Measurements from ENCODE around the gene TBXAS1.

The TBXAS1 gene

DNA sequence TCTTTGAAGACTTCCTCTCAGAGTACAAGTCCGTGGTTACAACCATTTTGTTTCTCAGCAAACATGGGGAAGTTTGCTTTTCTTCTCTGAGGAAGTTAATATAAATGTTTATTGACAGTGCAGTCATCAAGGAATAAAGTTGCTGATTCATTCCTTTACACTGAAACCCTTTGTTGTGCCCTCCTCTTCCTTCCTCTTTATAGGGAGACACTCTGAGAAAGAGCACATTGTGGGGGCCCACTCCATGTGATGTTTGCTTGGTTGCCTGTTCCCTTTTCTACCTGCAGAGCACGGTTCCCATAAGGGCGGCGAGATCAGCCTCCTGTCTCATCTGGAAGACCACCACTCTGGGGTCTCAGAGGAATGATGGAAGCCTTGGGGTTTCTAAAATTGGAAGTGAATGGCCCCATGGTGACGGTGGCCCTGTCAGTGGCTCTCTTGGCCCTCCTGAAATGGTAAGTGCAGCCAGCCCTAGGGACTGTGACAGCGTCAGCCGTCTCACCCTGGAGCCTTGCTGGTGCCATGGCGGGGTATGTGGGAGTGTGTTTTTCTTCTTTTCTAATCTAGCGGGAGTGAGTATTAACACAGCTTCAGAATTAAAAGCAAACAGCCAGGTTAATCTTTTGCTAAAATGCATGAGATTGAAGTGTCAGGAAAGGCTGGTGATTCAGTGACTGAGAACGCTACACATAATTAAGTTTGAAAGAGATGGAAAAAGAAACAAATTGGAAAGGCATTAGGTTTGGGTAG is at the start of gene TBXAS1:
TBXAS1 (plus strand) TSS at position 240 of the 750 bp plus-strand sequence; CDS start at position 367, 127 bp downstream.
- peak; percentile 13 to 26 for DNase-seq

DNA sequence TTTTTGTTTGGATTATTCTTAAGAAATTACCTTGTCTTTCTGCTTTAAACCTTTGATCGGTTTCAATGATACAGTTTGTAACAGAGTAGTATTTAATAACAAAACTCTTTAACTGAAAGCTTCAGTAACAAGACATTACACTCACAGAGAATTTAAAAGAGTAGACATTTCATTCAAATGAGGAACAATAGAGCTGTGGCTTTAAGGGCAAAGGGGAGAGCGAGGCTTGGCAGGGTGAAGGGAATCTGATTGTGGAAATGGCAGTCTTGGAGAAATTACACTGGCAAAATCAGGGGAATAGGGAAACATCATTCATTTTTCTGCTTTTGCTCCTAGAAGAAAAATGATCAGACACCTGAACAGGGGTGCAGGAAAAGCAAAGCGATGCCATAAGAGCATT is 46.1 kb upstream of the TBXAS1 start:
- DNase-seq, result no peak

DNA sequence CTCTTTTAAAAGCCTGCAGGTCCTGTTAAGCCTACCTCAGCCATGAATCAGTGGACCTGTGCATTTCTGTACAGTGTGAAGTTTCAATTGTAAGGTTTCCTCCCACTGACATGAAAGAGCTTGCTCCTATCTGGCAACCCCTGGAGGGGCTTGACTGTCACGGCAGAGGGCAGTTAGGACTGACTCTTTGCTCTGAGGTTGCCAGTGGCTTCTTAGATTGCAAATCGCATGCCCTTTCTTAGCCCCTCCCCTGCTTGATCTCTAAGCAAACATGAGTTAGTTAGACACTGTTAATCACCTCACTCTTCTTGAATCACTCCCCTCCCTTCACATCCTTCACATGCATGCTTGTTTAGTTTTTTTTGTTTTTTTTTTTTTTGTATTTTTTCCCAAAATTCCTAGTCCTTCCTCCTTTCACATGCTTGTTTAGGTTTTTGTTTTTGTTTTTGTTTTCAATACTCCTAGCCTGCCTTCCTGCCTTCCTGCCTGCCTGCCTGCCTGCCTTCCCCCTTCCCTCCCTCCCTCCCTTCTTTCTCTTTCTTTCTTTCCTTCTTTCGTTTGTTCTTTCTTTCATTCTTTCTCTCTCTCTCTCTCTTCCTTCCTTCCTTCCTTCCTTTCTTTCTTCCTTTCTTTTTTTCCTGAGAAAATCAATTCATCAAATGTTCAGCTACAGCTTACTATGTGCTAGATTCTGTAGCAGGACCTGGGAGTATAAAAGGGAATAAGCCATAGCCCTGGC is 45.2 kb upstream of the TBXAS1 start:
- no peak for DNase-seq

DNA sequence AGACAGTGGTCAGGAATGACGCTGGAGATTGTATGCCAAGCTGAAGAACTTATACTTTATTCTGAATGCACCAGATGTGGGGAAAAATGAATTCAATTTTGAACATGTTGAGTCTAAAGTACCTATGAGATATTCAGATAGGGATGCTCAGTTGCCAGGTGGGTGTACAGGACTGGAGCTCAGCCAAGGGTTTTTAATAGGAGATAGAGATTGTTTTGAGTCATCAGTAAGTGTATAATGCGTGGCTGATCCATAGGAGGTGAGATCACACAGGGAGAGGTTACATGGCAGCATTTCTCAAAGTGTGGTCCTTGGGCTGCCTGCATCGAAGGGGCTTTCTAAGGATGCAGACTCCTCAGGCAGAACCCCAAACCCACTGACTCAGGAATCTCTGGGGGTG is 44.4 kb upstream of the TBXAS1 start:
- DNase-seq, result no peak

DNA sequence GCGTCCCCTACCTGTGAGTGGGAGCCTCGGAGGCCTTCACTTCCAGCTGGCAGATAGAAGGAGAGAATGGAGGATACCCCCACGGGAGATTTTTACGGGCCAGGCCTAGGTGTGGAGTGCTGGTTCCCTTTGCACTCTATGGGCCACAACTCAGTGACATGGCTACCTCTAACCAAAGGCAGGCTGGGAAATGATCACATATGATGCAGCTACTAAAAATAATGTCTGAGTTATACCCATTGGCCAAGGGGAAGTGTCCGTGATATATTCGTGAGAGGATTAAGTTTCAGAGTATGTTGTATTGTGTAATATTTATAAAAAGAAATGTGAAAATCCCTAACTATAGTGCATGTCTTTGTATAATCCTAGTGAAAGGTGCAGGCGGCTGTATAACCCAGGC is 37.7 kb upstream of the TBXAS1 start:
- DNase-seq, result no peak

DNA sequence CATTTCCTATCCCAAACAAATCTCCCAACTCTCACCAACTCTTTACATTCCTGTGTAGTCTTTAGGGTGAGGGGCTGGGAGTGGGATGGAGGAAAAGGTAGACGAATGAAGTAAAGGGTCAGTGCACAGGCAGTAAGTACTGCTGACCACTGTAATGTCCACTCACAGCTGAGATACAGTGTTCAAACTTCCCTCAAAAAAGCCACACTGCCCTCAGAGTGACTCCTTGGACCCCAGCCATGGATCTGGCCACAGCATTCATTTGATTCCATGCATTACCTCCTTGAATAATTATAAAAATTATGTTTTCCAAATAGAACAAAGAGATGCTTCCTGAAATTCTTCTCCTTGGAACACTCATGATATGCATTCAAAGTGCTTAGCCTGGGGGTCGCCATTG is 31.5 kb upstream of the TBXAS1 start:
- no peak for DNase-seq

DNA sequence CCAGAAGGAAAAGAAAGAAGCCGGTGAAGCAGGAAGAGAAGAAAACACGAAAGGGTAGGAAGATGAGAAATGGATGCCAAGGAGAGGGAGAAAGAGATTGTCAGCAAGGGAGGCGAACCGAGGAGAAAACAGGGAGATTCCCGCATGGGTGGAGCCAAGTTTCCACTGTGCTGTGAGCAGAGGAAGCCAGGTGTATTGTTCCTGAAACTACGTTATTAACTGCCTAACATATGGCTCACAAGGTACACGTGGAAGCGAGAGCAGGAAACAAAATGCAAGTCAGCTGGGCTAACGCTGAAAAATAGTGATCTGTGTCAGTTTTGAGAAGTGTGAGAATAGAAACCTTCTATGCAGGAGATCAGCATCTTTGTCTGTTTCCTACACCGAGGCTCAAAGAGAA is 30.8 kb upstream of the TBXAS1 start:
- DNase-seq, result no peak

DNA sequence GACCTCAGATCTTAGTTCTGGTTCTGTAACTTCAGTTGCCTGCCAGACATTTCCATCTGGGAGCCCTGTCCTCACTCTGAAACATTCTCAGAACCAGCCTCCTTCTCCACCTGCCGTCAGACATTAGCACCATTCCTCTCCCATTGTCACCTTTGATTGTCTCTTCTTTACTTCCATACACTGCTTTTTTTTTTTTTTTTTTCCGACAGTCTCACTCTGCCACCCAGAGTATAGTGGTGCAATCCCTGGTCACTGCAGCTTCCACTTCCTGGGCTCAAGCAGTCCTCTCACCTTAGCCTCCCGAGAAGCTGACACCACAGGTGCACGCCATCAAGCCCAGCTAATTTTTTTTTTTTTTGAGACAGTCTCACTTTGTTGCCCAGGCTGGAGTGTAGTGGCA is 30.2 kb upstream of the TBXAS1 start:
- no peak for DNase-seq

DNA sequence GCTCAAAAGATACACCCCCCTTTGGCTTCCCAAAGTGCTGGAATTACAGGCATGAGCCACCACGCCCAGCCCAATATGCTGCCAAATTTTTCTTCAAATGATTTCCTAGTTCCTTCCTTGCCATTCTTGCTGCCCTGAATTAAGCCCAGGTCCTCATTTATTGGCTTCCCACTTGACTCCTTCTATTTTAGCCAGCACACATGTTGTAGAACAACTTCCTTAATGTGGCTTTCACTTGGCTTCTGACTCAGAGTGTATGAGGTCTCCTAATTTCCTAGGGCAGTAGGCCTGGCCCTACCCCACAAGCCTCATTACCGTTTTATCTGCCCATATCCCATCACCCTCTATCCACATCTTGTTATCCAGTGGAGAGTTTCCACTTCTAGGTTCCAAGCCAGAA is 29.5 kb upstream of the TBXAS1 start:
- no peak for DNase-seq

DNA sequence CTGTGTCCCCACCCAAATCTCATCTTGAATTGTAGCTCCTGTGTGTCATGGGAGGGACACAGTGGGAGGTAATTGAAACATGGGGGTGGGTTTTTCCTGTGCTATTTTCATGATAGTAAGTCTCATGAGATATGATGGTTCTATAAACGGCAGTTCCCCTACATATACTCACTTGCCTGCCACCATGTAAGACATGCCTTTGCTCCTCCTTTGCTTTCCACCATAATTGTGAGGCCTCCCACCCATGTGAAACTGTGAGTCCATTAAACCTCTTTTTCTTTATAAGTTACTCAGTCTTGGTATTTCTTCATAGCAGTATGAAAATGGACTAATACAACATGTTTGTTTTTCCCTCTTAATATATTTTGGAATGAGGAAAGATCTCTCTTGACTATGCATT is 24.5 kb upstream of the TBXAS1 start:
- no peak for DNase-seq

DNA sequence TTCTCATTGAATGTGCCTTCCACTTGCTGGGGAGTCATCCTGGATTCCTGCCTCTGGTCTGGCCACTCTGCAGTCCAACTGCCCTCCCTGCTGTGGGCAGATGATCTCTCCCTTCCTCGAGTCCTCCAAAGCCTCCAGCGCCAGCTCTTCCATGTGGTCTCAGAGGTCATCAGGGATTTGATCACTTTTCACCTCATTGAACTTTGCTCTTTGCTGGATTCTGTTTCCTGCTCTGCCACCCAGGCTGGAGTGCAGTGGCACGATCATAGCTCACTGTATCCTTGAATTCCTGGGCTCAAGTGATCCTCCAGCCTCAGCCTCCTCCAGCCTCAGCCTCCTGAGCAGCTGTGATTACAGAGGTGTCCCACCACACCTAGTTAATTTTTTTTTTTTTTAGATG is 22.1 kb upstream of the TBXAS1 start:
- no peak for DNase-seq

DNA sequence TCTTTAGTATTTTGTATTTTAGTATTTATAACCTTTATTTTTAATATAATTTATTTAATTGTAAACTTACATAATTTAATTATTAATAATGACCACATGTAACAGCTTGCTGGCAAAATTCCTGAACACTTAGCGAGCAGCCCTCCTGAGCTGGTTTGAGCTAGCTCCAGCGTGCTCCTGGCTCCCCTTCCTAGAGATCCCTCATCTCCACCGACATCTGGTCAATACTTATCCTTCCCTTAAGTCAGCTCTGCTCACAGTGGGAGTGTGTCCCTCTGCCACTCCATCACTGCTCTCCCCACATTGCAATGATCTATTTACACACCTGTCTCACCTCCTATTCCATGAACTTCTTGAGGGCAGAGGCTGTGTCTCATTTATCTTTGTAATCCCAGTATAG is 20.6 kb upstream of the TBXAS1 start:
- no peak for DNase-seq

DNA sequence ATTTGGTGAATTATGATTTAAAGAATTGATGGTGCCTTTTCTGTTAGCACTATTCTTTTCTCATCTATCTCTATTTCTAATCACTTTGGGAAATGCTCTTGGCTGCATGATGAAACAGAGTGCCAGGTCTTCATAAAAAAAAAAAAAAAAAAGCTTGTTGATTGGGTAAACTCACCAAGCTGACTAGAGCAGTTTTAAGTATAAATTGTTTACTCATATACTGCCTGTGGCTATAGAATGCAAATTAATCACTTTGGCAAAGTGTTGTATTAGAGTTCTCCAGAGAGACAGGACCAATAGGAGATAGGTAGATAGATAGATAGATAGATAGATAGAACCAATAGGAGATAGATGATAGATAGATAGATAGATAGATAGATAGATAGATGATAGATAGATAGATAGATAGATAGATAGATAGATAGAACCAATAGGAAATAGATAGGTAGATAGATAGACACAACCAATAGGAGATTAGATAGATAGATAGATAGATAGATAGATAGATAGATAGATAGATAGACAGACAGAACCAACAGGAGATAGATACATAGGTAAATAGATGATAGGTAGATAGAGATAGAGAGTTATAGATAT is 20.1 kb upstream of the TBXAS1 start:
- no peak for DNase-seq

DNA sequence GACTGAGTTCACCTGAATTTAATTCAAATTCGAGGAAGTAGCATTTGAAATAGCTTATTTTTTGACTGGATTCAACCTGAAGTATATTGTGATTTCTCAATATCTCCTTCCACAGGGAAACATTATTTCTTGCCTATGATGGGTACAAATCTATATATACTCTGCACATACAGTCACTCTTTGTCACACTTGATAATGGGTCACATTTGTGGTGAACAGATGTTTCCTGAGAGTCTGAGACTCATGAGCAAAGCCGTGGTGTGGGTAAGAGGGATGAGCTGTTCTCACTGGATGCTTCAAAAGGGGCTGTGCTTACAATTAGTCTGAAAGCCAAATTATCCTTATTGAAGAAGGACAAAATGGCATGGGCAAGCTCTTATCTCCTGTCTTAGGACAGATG is 18.0 kb upstream of the TBXAS1 start:
- DNase-seq, result no peak

DNA sequence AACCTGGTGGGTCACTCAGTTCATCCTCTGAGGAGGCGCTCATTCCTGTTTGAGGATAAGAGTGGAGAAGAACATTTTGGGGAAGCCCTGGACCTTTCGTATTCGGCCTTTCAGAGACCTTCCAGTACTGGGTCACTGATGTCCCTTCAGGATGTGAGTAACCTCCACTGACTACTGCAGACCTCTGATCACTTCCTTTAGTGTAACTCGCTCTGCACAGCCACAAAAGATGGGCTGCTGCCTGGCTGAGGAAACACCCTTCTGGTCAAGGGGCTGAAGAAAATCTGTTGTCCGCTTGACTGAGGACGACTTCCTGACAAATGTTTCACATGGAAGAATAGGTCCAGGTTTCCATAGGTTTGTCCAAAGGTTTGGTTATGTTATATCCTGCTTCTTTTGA is 15.9 kb upstream of the TBXAS1 start:
- no peak for DNase-seq

DNA sequence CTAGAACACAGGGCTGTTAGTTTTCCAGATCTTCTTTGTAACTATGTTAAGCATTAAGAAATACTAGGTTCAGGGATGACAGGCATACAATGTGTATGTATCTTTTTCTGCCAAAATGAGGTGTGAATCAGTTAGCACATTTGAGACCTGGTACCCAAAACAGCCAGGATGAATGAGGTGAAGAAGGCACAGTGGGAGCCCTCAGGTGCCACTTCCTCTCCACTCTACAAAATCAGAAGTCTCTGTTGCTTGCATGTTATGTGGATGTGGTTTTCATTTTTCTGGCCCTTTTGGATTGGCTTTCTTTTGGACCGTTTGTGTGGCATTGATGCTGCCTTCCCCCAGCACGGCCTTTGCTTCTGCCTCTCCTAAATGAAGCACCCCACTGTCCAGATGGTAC is 15.4 kb upstream of the TBXAS1 start:
- DNase-seq, result no peak

DNA sequence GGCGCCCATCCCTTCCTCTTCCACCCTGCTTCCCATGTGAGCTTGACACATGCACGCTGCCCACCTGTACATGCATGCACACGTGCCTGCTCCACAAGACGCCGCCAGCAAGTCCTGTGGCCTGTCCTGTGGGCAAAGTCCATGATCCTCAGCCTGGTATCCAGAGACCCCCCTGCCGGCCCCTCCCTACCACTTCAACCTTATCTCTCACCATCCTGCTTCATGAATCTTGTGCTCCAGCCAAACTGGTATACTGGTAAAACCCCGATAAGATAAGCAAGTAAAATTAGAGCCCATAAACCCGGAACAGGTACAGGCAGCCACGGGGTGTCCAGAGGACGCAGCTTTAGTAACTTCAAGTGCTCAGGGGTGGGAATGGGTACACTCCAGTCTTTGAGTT is 11.8 kb upstream of the TBXAS1 start:
- no peak for DNase-seq

DNA sequence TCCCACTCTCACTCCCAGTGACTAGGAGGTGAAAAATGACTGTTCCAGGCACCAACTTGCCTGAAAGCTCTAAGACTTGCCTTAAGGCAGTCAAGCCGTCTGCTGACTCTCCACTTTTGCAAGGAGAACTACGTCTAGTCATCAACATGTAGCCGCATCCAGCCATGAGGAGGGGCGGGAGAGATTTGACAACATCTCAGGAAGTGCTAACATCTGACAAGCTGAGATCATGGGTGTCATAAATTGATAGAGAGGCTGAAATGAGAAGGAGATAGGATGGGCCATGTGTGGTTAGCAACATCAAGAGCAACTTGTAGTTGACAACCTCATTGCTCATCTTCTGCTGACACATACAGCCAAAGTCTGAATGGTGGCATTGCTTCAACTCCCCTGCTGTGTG is 9.0 kb upstream of the TBXAS1 start:
- DNase-seq, result no peak

DNA sequence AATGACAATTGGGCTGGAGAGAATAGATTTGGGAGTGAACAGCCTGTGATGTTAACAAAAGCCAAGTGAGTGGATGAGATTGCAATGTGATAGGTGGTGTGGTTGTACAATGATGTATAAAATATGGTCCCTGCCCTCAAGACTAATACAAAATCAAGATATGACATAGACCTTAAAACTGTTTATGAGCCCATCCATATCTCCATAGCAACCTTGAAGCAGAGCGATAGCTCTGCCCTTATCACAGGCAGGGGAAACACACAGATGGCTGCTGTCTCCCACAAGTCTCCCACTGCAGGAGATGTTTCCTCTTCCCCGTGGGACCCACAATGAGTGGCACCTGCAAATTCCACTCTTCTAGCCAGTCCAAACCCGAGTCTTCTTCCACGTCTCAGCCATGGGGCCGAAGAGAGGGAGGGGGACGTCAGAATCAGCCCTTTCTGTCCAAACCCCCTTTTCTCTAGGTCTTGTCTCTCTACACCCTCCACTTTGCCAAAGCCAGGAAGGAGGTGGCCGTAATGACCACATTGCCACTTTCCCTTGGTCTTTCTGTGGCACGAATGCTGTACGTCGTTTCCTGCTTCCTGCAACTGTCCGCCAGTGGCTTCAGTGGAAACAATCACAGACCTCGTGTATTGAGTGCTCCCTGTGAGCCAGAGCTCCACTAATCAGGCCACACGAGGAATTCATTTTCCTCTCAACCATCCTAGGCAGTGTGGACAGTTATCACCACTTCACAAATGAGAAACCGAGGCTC is 7.5 kb upstream of the TBXAS1 start:
- DNase-seq, result no peak

DNA sequence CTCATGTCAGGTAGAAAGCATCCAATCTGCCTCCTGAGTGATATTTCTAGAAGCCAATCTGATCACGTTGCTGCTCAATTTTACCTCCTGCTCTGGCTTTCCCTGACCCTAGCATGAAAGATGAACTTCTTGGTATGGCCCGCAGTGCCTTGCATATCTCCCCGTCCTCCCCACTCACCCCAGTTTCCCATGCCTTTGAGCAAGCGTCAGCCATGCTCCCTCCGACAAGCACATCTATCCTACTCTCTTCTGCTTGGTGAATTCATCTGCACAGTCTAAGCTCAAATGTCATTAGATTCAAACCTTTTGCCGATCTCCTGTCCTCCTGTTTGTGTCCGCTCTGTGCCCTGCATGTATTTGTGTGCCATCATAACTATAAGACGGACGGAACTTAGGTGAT is 6.2 kb upstream of the TBXAS1 start:
- no peak for DNase-seq

DNA sequence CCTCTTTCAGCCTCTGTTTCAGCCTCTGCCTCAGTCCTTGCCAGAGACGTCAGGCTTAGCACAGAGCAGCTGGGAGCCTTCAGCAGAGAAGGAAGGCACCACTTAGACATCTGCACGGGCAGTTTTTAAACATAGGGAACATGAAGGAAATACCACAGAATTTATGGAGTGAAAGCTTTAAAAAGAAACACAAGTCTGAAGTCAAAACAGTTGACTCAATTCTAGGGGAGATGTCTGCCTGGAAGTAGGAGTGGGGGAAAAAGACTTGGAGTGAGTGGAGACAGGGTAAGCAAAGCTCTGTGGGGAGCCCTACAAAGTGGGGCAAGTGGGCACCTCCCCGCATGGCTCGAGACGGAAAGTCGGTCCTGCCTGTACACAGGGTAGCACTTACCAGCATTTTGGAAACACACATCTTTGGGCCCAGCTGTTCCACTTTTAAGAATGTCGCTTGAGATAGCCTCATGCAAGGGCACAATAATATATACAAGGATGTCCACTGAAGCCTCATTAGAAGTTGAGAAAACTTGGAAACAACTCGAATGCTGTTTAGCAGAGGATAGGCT is 5.0 kb upstream of the TBXAS1 start:
- DNase-seq, result no peak

DNA sequence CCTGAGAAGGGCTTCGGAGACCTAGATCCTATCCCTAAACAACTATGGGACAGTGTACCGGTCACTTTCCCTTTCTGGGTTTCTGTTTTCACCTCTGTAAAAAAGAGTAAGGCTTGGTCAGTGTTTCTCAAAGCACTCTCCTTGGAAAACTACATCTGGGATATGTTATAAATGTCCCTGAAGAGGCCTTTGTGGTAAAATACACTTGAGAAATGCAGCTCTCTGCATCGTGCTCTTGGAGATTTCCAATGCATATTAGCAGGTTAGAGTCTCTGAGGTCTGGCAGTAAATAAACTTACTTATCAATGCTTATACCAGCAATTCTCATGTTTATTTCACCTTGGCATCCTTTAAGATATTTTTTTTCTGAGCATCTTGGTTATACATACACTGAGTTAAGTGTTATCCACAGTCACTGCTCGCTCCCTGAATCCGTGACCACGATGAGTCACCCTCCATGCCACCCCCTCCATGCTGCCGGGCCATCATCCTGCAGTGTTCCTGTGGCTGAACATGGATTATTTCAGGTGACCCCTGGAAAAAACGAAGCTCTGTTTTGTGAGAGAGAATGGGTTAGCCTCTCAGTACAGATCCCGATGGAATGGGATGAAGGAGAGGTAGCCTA is 3.3 kb upstream of the TBXAS1 start:
- no peak for DNase-seq

DNA sequence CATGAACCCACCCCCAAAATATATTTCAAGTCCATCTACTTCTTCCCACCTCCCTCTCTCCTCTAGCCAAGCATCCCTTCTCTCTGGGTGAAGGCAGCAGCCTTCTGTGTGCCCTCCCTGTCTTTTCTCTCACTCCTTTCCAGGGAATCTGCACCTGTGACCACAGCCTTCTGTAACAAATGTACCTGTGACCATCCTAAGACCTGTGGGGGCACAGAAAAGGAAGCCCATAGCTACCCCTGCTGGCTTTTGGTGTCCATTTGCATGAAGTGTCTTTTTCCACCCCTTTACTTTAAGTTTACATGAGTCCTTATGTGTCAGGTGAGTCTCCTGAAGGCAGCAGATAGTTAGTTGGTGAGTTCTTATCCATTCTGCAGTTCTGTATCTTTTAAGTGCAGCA is 2.0 kb upstream of the TBXAS1 start:
- DNase-seq, result no peak
